ENCODE measurements around the gene CNTNAP2. TPM values are rescaled to one million over a fixed set of nuclear protein-coding genes. Genes with fewer than 3 reads are reported as not detected.

CNTNAP2 gene
- total and polyA plus RNA-seq, 2 of the 8 experiments (the other 6 are each of a cell fraction or from before 2014, with no cell fraction given), result 27.9 to 71.0 TPM

GRCh38 chr7:147813316-147813715 is 1696.7 kb downstream of the CNTNAP2 start (continued):
- TF ChIP-seq, protein P1, sequence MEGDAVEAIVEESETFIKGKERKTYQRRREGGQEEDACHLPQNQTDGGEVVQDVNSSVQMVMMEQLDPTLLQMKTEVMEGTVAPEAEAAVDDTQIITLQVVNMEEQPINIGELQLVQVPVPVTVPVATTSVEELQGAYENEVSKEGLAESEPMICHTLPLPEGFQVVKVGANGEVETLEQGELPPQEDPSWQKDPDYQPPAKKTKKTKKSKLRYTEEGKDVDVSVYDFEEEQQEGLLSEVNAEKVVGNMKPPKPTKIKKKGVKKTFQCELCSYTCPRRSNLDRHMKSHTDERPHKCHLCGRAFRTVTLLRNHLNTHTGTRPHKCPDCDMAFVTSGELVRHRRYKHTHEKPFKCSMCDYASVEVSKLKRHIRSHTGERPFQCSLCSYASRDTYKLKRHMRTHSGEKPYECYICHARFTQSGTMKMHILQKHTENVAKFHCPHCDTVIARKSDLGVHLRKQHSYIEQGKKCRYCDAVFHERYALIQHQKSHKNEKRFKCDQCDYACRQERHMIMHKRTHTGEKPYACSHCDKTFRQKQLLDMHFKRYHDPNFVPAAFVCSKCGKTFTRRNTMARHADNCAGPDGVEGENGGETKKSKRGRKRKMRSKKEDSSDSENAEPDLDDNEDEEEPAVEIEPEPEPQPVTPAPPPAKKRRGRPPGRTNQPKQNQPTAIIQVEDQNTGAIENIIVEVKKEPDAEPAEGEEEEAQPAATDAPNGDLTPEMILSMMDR (IDR thresholded peaks at IDR 0.05; ENCODE audit: control extremely low read depth in 1 of 3, insufficient read depth in 1 of 3, low read depth in 1 of 3, low read length in 3 of 3), result no peak
- no peak for TF ChIP-seq CBX8 (IDR thresholded peaks at IDR 0.05; ENCODE audit: borderline replicate concordance, low read depth, low read length)
- no peak for TF ChIP-seq TAF7 (optimal IDR thresholded peaks at IDR 0.05; ENCODE audit: borderline replicate concordance, low read depth, low read length)
- no peak for TF ChIP-seq TEAD4 (IDR thresholded peaks at IDR 0.05; ENCODE audit: low read depth, low read length)
- TF ChIP-seq, protein P2, sequence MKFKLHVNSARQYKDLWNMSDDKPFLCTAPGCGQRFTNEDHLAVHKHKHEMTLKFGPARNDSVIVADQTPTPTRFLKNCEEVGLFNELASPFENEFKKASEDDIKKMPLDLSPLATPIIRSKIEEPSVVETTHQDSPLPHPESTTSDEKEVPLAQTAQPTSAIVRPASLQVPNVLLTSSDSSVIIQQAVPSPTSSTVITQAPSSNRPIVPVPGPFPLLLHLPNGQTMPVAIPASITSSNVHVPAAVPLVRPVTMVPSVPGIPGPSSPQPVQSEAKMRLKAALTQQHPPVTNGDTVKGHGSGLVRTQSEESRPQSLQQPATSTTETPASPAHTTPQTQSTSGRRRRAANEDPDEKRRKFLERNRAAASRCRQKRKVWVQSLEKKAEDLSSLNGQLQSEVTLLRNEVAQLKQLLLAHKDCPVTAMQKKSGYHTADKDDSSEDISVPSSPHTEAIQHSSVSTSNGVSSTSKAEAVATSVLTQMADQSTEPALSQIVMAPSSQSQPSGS (IDR thresholded peaks at IDR 0.05; ENCODE audit: low read length), result no peak
- TF ChIP-seq SP2 (IDR thresholded peaks at IDR 0.05; ENCODE audit: low read length), result no peak
